GM21723 (cell line): ENCODE results near the gene IGSF21.

Source experiments
- ATAC-seq: cut with Tn5 transposase; IDR thresholded peaks from one replicate; pipeline ENCODE4 v1.9.1; 2021; ENCODE audit warnings: mild to moderate bottlenecking, moderate library complexity; ENCODE audit not compliant: unreplicated experiment

The IGSF21 gene

DNA sequence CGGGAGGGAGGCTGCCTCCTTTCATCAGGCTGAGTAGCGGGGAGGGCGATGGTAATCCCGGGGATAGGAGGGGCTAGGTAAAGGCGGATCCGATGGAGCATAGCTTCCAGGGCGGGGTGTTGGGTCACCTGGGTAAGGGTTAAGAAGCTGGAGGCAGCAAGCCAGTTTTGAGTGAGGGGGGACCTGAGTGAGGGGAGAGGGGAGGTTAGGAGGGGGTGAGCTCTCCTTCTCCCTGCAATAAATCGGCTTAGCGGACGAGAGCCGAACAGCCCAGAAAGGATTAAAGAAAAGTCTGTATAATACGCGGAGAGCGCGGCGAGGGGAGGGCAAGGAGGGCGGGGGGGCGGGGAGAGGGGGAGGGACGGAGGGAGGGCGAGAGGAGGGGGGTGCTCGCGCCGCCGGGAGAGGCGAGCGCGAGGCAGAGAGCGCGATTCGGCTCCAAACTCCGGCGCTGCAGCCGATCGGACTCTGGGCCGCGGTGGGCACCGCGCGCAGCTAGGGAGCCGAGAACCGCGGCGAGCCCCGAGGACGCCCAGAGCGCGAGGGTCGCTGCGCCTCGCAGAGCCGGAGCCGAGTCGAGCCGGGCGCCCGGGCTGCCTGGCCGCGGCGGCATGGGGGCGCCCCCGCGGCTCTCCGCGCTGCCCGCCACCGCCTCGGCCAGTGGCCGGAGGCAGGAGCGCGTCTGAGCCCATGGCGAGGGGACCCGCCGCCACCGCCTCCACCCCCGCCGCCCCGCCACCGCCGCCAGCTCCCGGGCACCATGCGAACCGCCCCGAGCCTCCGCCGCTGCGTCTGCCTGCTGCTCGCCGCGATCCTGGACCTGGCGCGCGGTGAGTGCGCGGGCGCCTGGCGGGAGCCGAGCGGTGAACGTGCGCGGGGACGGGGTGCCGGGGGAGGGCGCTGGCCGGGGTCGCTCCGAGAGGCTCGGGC lies at the start of gene IGSF21:
Gene IGSF21, plus strand, starts transcription at position 430 of the 930 bp plus-strand sequence. Its CDS starts 331 bp downstream, at position 761.
- no peak for ATAC-seq

DNA sequence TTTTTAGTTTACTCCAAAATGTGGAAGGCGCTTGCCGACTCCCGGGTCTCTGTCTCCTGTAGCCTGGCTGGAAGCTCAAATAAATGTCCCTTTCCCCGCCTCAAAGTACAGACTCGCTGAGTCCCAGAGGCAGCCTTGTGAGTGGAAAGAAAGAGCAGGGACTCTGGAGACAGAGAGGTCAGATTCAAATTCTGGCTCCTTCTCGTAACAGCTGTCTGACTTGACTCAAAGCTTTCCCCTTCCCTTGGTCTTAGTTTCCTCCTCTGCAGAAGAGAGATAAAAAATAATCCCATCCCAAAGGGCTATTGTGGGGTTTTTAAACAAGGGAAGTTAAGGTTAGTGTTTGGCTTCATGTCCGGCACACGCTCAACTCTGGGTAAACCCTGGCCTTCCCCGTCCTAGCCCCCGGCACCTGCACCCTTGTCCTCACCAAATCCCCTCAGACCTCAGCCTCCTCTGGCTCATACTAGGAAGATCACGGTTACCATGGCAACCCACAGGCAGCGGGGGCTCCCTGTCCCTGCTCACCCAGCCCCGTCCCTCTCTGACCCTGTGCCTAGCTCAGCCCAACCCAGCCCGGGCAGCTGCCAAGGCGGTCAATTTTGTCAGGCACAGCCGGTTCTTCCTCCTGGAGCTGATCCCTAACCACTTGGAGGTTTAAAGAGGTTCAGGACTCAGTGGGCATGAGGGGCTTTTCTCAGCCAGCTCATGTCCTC lies 49.2 kb upstream of the IGSF21 start:
- no peak for ATAC-seq

DNA sequence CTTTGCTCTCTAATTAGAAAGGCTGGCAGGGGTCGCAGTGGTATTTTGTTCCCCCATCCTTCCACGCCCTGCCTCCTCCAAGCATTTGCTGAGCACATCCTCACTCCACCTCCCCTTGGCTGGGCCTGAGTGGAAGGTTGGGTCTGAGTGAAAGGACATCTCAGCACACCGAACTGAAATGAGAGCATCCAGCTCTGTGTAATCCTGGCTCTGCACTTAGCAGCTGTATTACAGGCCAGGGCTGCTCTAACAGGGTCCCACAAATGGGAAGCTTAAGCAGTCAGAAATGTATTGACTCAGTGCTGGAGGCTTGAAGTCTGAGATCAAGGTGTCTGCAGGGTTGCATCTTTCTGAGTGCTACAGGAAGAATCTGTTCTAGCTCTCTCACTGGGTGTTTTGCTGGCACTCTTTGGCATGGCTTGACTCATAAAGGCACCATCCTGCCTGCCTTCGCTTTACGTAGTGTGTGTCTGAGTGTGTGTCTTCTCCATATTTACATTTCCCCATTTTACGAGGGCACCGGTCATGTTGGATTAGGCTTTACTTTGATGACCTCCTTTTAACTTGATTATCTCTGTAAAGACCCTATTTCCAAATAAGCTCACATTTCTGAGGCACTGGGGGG lies 48.5 kb upstream of the IGSF21 start:
- no peak for ATAC-seq

DNA sequence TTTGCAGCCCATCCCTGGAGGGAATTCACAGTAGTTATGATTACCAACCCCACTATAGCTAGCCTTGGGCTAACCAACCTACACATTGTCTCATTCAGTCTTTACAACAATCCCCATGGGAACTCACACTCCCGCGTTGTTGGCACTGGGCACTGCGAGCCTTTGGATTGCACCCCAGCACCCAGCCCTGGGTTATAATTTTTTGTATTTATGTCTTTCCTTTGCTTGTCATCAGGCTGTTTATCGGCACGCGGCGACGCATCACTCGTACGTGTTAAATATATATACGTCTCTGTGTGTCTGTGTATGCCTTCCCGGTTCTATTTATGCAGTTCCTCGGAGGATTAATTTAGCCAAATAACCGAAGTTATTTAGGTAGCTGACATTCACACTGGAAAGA lies 47.2 kb upstream of the IGSF21 start:
- ATAC-seq, result no peak

DNA sequence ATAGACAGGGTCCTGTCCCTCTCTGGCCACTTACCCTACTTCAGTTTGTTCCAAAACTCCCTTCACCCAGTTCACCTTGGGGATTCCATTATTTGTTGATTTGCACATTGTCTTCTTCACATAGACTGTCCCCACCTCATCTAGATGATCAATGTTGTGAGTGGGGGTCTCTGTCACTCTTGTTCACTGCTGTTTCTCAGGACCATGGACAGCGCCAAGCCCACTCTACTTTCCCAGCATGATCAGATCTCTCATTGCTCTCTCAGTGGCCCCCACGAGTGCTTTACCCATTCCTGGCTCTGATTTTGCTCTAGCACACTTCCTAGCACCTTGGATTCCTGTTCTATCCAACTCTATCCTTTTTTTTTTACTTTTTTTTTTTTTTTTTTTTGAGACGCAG lies 45.4 kb upstream of the IGSF21 start:
- ATAC-seq, result no peak

DNA sequence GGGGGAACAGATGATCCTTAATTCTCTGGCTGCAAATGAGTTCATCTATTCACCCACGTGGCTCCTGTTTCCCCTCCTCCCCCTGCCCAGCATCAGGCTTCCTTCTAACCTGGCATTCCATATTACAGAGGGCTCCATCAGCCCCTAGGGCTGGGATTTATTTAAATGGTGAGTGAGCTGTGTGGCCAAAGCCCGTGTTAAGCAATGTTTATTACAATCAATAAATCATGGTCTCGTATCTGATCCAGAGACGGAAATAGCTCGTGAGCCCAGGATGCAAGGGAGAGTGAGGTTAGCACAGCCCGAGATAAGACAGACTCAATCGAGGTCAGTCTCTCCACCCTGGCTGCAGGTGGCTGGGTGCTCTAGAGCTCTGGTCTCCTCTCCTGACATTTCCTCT lies 43.1 kb upstream of the IGSF21 start:
- ATAC-seq, result no peak

DNA sequence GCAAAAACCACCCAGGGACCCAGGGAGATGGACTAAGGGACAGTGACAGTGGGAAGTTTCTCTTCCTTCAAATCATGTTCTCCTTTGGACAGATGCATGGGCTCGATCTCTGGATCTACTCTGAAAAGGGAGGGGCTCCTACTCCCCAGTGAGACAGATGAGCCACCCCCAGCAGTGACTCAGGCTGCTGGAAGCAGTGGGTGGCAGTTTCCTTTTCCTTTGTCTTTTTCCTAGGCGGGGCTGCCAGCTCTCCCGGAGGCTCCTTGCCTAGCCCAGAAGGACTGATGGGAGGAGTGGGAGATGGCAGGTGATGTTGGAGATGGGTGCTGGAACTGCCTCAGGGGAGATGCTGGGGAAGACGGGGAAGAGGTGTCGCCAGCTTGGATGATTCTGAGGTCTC lies 41.0 kb upstream of the IGSF21 start:
- ATAC-seq, result no peak

DNA sequence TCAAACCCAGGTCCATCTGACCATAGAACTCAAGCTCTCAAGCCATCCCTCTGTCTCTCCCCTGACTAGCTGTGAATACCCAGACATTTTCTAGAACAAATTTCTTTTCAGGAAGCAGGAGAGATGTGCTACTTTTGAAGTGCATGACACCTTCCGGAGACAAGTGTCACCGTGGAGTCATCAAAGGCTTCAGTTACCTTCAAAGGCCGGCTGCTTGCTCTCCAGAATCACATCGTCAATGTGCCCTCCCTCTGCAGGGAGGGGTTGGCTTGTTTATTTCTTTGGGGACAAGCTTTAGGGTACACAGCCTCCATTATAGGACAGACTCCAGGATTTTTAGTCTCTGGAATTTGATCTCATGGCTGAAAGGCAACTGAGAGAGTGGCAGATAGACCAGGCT lies 37.7 kb upstream of the IGSF21 start:
- no peak for ATAC-seq

DNA sequence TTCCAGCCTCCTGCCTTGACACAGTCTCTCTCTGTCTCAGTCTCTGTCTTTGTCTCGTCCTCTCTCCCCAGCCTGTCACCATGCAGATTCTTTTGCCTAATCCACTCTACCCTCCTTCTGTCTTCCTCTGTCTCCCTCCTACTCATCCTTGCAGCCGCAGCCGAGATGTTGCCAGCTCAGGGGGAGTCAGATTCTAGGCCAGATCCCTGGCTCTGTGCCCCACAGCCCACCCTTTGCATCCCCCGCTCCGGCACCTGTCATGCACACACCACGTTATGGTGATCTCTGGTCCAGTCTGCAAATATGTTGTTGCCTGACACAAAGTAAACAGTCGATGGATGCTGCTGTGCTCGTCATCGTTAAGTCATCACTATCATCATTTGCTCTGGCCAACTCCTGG lies 35.5 kb upstream of the IGSF21 start:
- no peak for ATAC-seq

DNA sequence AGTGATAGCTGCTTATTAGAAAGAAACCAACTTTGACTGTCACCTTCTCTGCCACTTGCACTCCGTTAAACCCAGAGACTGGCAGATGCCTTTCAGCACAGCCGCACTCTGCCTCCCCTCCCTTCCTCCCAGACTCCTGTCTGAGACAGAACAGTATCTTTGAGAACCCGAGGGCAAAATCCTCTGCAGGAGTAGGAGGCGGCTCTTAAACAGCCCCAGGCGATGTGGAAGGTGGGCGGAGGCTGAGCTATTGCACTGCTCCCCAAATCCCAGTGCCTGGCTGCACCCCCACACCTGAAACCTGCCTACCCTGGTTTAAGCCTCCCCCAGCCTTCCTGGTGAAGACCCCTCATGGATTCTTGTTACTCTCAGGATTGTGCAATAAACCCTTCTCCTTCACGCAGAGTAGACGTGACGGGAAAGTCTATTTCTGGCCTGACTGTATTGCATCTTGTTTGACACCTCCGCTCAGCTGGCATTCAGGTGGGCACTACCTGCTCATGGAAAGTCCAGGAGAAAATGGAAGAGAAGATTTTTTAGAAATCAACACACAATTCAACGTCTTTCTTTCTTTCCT lies 34.4 kb upstream of the IGSF21 start:
- ATAC-seq, result no peak

DNA sequence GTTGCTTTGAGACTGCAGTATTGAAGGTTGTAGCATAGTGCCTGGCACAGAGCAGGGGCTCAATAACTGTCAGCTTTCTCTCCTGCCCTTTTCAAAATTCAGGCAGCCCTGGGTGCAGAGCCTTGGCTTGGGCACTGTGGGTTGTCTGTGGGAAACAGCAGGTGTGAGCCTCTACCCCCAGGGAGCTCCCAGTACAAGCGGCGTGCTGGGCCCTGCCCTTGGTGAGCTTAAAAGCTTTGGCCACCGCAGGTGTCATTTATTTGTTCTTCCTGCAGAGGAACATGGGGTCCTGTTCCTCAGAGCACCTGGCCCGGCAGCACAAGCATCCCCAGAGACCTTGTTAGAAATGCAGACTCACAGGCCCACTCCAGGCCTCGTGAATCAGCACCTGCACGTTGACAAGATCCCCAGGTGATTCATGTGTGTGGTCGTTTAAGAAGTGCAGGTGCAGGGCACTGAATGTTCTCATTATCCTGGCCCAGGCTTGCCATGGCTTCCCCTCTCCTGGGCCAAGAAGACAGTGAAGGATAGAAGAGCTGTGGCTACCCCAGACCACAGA lies 29.9 kb upstream of the IGSF21 start:
- ATAC-seq, result no peak

DNA sequence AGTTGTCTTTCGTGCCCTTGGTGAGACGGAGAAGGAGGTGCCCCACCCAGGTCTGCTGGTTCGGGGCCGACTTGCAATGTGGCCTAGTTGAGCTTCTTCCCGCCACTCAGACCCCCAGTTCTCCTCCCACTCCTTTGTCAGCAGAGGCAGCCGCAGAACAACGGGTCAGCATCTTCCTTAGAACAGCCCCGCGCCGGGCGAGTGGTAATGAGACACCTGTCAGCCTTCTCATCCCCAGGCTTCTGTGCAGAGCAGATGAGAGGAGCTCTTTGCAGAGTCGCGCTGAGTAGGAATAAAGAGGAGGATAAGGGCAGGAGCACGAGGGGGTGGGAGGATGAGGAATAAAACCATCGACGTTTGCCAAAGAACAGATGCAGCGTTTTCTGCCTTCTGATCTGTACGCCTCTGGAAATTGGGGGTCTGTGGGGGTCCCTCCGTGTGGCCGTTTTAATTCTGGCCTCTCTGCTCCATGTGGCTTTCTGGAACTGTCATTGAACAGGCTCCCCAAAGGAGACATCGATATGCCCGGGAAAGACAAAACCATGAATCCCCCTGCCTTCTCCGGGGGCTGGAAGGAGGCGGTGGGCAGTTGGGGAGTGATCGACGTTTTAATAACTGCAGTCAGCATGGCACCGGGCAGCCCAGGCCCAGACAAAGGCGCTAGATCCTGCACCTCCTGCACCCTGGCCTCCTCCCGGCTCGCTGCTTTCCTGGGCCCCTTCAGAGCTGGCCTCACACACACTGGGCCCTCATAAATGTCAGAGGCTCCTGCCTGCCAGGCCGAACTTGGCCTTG lies 27.5 kb upstream of the IGSF21 start:
- no peak for ATAC-seq

DNA sequence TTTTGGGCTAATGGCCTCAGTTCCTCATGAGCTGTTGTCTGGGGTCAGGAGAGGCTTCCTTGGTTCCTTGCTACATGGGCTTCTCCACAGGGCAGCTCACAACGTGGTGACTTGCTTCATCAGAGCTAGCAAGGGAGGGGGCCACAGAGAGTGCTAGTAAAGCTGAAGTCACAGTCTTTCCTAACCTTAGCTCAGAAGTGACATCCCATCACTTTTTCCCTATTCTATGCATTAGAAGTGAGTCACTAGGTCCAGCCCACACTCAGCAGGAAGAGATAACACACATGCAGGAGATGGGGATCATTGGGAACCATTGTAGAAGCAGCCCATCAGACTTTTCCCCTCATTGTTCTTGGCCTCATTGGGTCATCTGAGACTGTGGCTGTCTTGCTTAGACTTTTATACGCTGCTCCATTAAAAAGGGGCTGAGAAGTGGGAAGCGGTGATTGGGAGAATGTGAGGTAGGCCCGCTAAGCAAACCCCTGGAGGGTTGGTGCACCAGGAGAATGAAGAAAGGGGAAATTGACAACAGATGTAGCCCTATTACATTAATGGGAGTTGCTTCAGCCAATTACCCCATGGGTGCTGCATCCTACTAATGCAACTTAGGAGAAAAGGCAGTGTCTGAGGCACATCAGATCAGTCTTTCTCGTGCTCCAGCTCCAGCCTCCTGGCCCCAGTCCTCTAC lies 22.1 kb upstream of the IGSF21 start:
- ATAC-seq, result no peak

DNA sequence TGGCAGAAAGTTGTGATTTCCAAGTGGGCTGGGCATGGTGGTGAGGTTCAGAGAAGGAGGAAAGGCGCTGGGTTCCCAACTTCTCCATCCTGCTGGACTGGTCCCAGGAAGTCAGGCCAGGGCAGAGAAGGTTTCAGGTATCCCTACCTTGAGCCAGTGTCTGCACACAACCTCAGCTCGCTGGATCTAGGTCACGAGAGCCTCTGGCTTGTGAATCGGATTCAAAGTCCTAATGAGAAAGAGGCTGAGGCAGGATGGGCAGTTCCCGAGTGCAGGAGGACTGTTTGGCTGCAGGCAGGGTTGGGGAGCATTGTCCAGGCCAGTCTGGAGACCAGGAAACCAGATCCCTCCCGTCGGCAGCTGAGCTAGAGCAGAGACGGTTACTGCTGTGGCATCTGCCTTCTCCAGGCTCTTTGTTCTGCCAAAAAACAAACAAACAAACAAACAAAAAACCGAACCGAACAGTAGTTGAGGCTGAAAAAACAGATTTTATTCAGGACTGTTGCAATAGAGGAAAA lies 19.5 kb upstream of the IGSF21 start:
- no peak for ATAC-seq

DNA sequence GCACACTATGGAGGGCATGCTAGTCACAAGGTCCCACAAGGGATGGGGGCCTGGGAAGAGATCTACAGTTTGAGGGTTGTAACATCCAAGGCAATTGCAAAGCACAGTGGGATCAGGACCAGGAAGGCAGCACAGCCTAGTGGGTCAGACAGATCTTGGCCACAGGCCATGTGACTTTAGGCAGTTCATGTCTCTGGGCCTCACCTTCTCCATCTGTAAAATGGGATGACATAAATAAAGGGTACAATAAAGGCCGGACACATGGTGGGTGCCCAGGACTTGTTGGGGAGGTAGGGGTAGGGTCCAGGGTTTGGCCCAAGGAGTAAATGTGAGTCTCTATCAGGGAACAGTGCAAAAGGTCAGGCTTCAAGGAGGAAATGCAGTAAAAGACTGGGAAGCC lies 18.1 kb upstream of the IGSF21 start:
- no peak for ATAC-seq

DNA sequence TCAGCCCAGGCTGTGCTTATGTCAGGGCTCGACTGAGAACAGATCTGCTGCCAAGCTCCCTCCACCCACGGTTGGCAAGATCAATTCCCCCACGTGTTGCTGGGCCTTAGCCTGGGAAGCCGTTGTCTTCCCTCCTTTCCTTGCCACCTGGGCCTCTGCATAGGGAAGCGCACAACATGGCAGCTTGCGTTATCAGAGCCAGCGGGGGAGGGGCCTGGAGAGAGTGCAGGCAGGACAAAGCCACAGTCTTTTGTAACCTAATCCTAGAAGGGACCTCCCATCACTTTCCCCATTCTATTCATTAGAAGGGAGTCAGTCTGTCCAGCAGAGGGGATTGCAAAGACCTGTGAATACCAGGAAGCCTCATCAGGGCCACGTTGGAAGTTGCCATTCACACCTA lies 17.0 kb upstream of the IGSF21 start:
- no peak for ATAC-seq

DNA sequence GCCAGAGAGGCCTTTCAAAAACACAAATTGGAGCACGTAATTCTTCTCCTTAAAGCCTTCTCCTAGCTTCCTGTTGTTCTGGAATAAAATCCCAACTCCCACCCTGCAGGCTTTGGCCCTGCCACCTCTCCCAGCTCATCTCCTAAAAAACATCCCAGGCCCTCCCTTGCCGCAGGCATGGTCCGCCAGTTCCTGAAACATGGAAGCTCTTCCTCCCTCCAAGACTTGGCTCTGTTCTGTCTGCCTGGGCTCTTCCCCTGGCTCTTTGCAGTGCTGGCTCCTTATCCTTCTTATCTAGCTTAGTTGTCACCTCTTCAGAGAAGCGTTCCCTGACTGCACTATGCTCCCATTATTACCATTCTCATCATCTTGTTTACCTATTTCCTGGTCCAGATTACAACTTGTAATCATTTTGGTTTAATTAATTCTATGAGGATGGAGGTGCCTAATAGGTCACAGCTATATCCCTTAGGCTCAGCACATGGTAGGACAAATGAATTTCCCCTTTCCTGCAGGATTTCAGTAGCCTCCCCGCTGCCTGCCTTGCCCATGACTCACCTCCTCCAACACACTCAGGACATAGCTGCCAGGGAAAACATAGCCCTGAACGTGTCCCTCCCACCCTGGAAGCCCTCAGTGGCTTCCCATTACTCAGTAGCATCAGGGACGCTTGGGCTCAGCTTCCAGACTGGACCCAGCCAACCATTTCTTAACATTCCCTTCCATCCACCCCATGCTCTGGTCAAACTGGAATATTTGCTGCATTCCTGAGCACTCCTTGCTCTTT lies 15.7 kb upstream of the IGSF21 start:
- no peak for ATAC-seq

DNA sequence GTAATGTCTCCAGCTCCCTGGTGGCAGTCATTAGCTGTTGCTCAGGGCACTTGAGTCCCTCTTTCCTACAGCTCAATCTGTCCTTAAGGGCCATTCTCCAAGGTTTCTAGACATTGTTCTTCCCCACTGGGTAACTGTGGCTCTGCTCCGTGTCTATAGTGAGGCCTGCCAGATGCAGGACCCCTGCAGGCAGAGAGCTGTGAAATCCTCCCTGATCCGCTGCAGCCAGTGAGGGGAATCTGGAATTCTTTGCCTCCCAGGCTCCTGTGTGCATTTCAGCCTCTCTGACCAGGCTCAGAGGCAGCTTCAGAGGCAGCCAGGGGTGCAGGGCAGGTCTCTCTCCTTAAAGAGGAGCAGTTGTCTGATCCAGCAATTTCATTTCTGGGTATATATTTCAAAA lies 14.4 kb upstream of the IGSF21 start:
- ATAC-seq, result no peak

DNA sequence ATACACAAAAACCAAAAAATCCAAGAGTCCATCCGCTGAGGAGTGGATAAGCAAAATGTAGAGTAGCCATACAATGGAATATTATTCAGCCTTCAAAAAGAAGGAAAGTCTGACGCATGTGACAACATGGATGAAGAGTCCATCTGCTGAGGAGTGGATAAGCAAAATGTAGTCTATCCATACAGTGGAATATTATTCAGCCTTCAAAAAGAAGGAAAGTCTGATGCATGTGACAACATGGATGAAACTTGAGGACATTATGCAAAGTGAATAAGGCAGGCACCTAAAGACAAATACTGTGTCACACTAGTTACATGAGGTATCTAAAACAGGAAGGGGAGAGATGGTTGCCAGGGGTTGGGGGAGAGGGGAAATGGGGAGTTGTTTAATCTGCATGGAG lies 14.0 kb upstream of the IGSF21 start:
- ATAC-seq, result no peak
